ENCODE results near the gene TLK1.

Gene TLK1

DNA sequence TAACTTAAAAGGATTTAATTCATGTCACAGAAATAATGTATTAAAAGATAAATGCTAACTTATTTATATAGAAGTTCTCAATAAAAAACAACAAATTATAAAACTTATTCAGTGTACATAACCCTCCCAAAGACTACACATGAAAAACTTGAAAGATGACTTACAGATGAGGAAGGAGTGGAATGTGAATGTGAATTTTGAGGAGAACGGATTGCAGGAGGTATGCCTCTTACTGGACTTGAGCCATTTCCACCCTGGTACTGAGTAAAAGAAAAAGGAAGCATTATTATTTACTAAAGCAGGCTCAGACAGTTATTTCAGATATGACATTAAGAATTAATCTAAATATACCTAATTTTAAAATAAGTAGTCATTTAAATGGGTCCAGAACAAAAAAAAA lies 104.4 kb downstream of the TLK1 start:
- H3K27ac ChIP-seq, result no peak overlapping the region

DNA sequence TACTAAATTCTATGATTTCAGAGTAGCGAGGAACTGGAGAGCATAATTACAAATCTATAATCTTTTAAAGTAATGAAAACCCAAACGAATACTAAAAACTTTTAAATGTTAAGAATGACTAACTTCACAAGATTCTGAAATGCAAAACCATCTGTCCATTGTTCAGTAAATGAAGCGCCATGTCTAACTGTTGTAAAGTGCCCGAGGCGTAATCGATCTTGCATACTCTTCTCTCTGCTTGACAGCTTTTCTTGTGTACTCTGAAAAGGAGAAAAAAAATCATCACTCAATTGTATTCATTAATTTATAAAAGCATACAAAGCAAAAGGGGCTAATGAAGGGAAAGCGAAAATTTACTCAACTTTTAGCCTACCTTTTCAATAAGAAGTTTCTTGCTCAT lies 111.0 kb downstream of the TLK1 start:
- TF ChIP-seq, protein P1, sequence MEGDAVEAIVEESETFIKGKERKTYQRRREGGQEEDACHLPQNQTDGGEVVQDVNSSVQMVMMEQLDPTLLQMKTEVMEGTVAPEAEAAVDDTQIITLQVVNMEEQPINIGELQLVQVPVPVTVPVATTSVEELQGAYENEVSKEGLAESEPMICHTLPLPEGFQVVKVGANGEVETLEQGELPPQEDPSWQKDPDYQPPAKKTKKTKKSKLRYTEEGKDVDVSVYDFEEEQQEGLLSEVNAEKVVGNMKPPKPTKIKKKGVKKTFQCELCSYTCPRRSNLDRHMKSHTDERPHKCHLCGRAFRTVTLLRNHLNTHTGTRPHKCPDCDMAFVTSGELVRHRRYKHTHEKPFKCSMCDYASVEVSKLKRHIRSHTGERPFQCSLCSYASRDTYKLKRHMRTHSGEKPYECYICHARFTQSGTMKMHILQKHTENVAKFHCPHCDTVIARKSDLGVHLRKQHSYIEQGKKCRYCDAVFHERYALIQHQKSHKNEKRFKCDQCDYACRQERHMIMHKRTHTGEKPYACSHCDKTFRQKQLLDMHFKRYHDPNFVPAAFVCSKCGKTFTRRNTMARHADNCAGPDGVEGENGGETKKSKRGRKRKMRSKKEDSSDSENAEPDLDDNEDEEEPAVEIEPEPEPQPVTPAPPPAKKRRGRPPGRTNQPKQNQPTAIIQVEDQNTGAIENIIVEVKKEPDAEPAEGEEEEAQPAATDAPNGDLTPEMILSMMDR (conservative IDR thresholded peaks at IDR 0.05), result no peak

More for the DNA sequence above, 104.4 kb downstream of the TLK1 start:
- TF ChIP-seq, protein P1 (conservative IDR thresholded peaks at IDR 0.05), result no peak

DNA sequence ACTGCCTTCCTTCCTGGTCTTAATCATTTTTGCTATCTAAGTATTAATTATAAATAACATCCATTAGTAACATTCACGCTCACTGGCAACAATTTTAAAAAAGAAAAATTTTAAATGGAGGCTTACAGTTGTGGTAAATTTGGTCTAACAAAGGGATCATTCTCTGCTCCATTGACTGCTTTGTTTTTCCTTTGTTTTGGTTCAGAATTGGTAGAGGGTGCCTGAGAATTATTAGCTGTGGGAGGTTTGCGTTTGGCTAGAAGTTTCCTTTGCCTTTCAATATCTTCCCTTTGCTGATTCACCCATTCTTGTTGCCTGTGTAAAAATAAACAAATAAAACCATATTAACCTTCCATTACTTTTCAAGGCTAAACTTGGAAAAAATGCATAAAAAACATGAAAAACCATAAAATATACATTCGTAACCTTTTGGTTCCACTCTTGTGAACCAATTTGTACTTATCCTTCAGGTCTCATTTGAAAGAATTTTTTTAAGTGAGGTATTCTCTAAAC lies 114.6 kb downstream of the TLK1 start:
- no peak overlapping the region for H3K27ac ChIP-seq
- TF ChIP-seq, protein P1 (conservative IDR thresholded peaks at IDR 0.05), result no peak

More for the DNA sequence above, 111.0 kb downstream of the TLK1 start:
- H3K27ac ChIP-seq, result no peak overlapping the region

DNA sequence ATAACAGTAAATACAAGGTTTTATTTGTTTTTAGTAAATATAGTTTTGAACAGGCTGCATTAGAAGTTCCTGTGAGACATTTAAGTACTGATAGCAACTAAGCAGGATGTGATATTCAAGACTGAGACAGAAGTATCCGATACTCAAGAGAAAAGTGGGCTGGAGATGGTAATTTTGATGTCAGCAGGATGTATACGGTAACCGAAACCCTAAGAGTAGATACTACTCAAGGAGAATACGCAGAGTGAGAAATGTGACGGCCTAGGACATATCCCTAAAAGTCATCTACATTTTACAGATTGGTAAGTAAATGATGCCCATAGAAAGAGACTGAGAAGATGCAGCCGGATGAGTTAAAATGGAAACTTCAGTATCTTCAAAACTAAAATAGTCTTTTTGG lies 116.3 kb downstream of the TLK1 start:
- TF ChIP-seq, protein P1 (conservative IDR thresholded peaks at IDR 0.05), result no peak

DNA sequence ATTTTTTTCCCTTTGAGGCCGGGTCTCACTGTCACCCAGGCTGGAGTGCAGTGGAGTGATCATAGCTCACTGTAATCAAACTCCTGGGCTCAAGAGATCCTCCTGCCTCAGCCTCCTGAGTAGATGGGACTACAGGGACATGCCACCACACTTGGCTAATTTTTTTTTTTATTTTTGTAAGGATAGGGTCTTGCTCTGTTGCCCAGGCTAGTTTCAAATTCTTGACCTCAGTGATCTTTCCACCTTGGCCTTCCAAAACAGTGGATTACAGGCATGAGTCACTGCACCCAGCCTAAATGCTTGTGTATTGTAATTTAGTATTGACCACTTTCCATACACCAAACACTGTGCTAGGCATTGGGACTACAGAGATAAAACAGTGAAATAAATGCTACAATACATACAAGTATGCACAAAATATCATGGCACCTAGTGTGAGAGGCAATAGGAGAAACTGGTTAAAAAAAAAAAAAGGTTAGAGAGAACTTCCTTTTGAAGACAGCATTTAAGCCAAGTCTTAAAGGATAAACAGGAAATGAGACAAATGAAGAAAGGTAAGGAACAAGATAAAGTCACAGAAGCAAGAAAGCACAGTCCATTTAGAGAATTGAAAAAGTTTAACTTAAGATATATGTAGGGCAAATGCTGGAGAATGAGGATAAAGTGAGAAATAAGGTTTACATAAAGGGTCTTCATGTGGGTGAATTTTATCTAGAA lies 118.3 kb downstream of the TLK1 start:
- TF ChIP-seq, protein P1 (conservative IDR thresholded peaks at IDR 0.05), result no peak
- no peak overlapping the region for H3K27ac ChIP-seq

More for the DNA sequence above, 116.3 kb downstream of the TLK1 start:
- H3K27ac ChIP-seq, result no peak overlapping the region

DNA sequence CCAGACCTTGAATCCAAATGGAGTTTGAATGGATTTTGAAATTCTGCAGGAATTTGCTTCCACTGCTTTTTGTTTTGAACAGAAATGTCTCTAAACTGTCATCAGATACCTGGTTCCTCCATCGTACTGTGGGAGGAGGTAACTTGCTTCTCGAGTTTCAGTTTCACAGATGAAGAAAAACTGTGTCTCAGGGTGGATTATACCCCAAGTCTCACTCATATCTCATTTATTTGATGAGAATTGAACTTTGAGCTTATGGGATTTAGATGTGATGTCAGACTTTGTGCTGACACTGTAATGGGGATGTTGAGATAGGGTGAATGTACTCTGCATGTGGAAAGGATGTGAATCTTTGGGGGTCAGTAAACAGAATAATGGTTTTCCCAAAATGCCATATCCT lies 124.2 kb downstream of the TLK1 start:
- TF ChIP-seq, protein P1 (conservative IDR thresholded peaks at IDR 0.05), result no peak
- no peak overlapping the region for H3K27ac ChIP-seq

DNA sequence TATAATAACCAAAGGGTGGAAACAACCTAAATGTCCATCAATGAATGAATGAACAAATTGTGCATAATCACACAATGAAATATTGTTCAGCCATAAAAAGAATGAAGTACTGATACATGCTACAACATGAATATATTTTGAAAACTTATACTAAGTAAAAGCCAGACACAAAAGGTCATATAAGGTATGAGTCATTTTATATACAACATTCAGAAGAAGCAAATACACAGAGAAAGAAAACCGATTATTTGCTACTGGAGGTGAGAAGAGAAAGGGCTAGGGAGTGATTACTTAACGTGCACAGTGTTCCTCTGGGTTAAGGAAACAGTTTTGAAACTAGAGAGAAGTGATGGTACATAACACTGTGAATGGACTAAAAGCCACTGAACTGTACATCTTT lies 126.4 kb downstream of the TLK1 start:
- TF ChIP-seq, protein P1 (conservative IDR thresholded peaks at IDR 0.05), result no peak
- no peak overlapping the region for H3K27ac ChIP-seq
